GM19193 (cell line): Measurements from ENCODE around the gene PSMA1.

Experiments
- POLR2A ChIP-seq: IDR thresholded peaks from 4 replicates; pipeline ENCODE4 v1.6.1; 2011; ENCODE audit not compliant: insufficient read depth, insufficient read length; ENCODE audit errors: extremely low read depth

Gene PSMA1

DNA sequence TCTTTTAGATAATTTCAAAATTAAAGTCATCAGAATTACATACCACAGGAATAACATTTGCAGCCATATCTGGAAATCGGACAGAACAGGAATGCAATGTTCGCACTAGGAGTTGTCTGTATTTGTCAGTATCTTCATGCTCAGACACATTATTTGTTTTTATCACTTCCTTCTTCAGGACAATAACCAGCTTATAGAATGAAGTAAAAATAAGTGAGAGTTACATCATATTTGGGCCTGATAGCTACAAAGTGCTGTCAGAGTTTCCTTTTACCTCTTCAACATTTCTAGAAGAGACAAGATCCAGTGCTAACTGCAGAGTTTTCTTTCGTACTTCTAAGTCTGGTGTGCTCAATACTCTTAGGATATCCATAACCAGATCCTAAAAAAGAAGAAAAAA is 39.5 kb downstream of the PSMA1 start:
- TF ChIP-seq POLR2A = no peak

GRCh38 chr11:14471127-14471526 is 49.1 kb downstream of the PSMA1 start:
- no peak for TF ChIP-seq POLR2A

DNA sequence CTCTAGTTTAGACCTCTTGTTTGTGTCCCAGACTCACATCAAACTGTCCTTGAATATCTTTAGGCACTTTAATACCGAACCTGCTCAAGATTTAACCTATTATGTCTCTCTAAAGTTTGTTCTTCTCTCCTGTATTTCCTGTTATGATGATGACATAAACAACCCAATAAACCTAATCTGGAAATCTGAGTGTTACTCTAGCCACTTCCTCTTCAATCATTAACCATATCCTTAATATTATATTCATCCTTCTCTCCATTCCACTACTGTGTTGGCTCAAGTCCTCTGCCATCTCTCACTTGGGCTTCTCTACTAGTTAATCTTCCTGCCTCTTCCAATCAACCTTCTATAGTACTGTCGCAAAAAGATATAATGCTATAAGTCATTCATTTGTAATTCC is 56.6 kb downstream of the PSMA1 start:
- no peak for TF ChIP-seq POLR2A

DNA sequence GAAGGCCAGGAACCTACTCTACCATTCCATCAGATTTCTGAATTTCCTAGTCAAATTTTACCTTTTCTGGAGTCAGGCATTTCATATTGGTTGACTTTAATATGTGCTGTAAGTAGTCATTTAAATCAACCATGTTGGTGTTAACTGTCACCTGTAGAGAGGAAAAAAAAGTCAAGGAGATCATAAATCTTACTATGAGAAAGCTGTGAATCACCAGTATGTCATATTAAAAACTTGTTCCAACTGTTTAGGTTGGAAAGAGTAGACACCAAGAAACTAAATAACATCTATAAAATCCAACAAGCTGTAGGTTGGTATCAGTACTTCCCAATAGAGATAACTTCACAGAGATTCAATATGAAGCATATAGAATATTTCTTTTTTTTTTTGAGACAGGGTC is 60.0 kb downstream of the PSMA1 start:
- no peak for TF ChIP-seq POLR2A

DNA sequence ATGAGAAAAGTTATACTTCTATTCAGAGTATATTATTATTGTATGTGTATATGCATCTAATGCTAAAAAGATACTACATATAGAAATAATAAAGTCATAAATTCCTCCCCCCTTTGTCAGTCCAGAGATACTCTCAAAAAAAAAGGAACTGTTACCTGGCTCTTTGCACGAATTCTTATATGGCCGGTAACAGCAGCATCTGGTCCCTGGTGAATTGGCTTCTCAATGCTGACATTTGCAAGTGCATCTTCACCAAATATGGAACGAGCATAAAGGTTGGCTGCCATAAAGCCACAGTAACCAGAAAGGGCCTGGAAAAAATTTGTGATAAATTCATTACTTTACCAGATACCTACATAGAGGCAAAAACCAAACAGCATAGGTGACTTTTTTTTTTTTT is 61.8 kb downstream of the PSMA1 start:
- TF ChIP-seq POLR2A = no peak

DNA sequence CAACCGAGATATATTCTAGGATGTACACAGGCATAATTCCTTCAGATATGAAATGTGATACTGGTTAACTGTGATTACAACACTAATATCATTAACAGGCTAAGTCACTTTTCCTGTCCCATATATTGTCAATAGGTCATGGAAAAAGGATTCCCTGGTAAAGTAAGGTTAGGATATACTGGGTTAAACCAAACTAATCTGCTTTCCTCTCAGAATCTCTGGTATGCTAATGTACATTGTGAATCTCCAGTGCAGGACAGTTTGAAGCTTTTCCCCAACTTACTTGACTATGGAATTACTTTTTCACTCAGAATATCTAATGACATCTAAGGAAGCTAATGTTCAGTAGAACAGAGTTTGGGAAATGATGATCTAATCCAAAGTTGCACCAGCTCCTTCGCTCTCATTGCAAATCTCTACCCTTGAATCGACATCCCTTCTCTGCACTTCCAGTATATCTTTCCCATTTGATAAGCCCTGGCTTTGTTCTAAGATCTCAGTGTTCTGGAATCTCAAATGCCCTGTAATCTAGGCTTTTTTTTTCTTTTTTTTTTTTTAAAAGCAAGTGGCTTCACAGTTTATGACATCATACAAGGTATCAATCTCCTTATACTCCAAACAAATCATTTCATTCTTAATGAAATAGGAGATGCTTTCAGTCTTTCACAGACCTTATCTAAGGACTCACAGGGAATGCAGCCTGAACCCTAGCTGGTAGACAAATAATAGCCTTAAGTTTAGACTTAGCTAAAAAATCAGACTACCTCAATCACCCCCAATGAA is 64.3 kb downstream of the PSMA1 start:
- TF ChIP-seq POLR2A = no peak
